Neural crest cell (in vitro differentiated cells): Measurements from ENCODE around the gene MYO1E. TPM values are rescaled to one million over a fixed set of nuclear protein-coding genes. Genes with fewer than 3 reads are reported as not detected.
A peak's percentile ranks its signal among the peaks of the same experiment; 100 is the strongest.
"Not testable (repeated sequence)": the region's sequence is repeated elsewhere in the genome, so short reads cannot be mapped to it uniquely, and the experiment has no call there.

Source experiments
- DNase-seq: peaks from one replicate; pipeline ENCODE4 v3.0.0; 2021; ENCODE audit warnings: low read depth, mixed read lengths, low spot score
- H3K27ac Mint-ChIP-seq: one replicate; pipeline ENCODE4 v1.8.0; 2021; ENCODE audit warnings: mild to moderate bottlenecking, mixed read lengths; ENCODE audit not compliant: unreplicated experiment
- H3K27me3 Mint-ChIP-seq: 2 replicates; pipeline ENCODE4 v1.8.0; 2021; ENCODE audit warnings: low read depth, mild to moderate bottlenecking, mixed read lengths
- H3K36me3 Mint-ChIP-seq: 2 replicates; pipeline ENCODE4 v1.8.0; 2021; ENCODE audit warnings: low read depth, mild to moderate bottlenecking, mixed read lengths
- H3K4me1 Mint-ChIP-seq: 2 replicates; pipeline ENCODE4 v1.8.0; 2021; ENCODE audit warnings: mixed read lengths
- H3K4me3 Mint-ChIP-seq: one replicate; pipeline ENCODE4 v1.8.0; 2021; ENCODE audit warnings: mild to moderate bottlenecking, mixed read lengths
- H3K9me3 Mint-ChIP-seq: 2 replicates; pipeline ENCODE4 v1.8.0; 2021; ENCODE audit warnings: mixed read lengths
- CTCF ChIP-seq: fragments of 200-600 bp; sonication (generic); conservative IDR thresholded peaks from 2 replicates; pipeline ENCODE4 v1.5.0; 2021; ENCODE audit warnings: antibody characterized with exemption, mild to moderate bottlenecking
- total RNA-seq: library from RNA; stranded (reverse); gene quantifications from 2 replicates; pipeline ENCODE4 v1.2.1, GENCODE V29; 2021

Gene MYO1E
- total RNA-seq, 1 donor from 2014 or later: 34.5 TPM

- Mint-ChIP-seq H3K36me3 (no peaks in the 10 kb centered on the region), H3K27ac (no peak overlapping the region), H3K27me3 (peaks cover 9% of the 10 kb centered on the region), H3K4me1 (peaks cover 9% of the 10 kb centered on the region), H3K9me3 (no peaks in the 10 kb centered on the region), H3K4me3 (no peak overlapping the region)
- no peak for TF ChIP-seq CTCF
- no peak for DNase-seq
Measured at GRCh38 chr15:59401824-59402569, 29.3 kb upstream of the MYO1E start.

- H3K4me3 Mint-ChIP-seq, H3K27ac Mint-ChIP-seq, H3K4me1 Mint-ChIP-seq, DNase-seq, H3K36me3 Mint-ChIP-seq, H3K9me3 Mint-ChIP-seq: not testable (repeated sequence)
- H3K27me3 Mint-ChIP-seq: peaks cover 11% of the 10 kb centered on the region
Measured at GRCh38 chr15:59401051-59401823, 28.6 kb upstream of the MYO1E start.

- peaks cover 9% of the 10 kb centered on the region for H3K4me1 Mint-ChIP-seq
- peaks cover 11% of the 10 kb centered on the region for H3K27me3 Mint-ChIP-seq
- no peak for TF ChIP-seq CTCF
- peak overlapping the region; percentile 25 for H3K27ac Mint-ChIP-seq
- DNase-seq: no peak
- H3K4me3 Mint-ChIP-seq: no peak overlapping the region
- H3K9me3 Mint-ChIP-seq: no peaks in the 10 kb centered on the region
- no peaks in the 10 kb centered on the region for H3K36me3 Mint-ChIP-seq
Measured at GRCh38 chr15:59400103-59400813, 27.6 kb upstream of the MYO1E start.

- Mint-ChIP-seq H3K27me3 (peaks cover 11% of the 10 kb centered on the region), H3K27ac (no peak overlapping the region), H3K4me3 (no peak overlapping the region), H3K9me3 (no peaks in the 10 kb centered on the region), H3K4me1 (peaks cover 9% of the 10 kb centered on the region), H3K36me3 (no peaks in the 10 kb centered on the region)
- TF ChIP-seq CTCF: no peak
- no peak for DNase-seq
Measured at GRCh38 chr15:59399465-59400102, 26.9 kb upstream of the MYO1E start.

GRCh38 chr15:59398220-59398619 is 25.5 kb upstream of the MYO1E start:
- TF ChIP-seq CTCF: no peak
- DNase-seq: no peak
- H3K36me3 Mint-ChIP-seq: no peaks in the 10 kb centered on the region
- no peak overlapping the region for H3K4me3 Mint-ChIP-seq
- H3K9me3 Mint-ChIP-seq: no peaks in the 10 kb centered on the region
- H3K4me1 Mint-ChIP-seq: peaks cover 9% of the 10 kb centered on the region
- no peak overlapping the region for H3K27ac Mint-ChIP-seq
- peaks cover 11% of the 10 kb centered on the region for H3K27me3 Mint-ChIP-seq
